Activated T-helper 1 cell treated with anti-CD3 and anti-CD28 coated beads, Interleukin-12 subunit alpha, Interleukin-12 subunit beta, Interleukin-2, Interleukin-4 antibody, amounts not matched to agents 30 ng/mL and 10 ng/mL and 1 ng/mL, durations not matched to agents 14 hours and 24 hours and 36 hours (primary cell): ENCODE data around the gene GLRB. TPM values are rescaled to one million over a fixed set of nuclear protein-coding genes. Genes with fewer than 3 reads are reported as not detected.
"Not testable (repeated sequence)": the region's sequence is repeated elsewhere in the genome, so short reads cannot be mapped to it uniquely, and the experiment has no call there.

Experiments used
- DNase-seq: peaks from one replicate; pipeline ENCODE4 v3.0.0; 2021; ENCODE audit warnings: low spot score
- H3K27ac Mint-ChIP-seq: one replicate; pipeline ENCODE4 v1.8.0; 2021; ENCODE audit warnings: mild to moderate bottlenecking, mixed read lengths
- H3K27me3 Mint-ChIP-seq: one replicate; pipeline ENCODE4 v1.8.0; 2022; ENCODE audit warnings: mild to moderate bottlenecking, moderate library complexity, mixed read lengths; ENCODE audit not compliant: insufficient read depth
- H3K36me3 Mint-ChIP-seq: one replicate; pipeline ENCODE4 v1.8.0; 2021; ENCODE audit warnings: low read depth, mixed read lengths
- H3K4me1 Mint-ChIP-seq: one replicate; pipeline ENCODE4 v1.8.0; 2021; ENCODE audit warnings: low read depth, mixed read lengths
- H3K4me3 Mint-ChIP-seq: one replicate; pipeline ENCODE4 v1.8.0; 2021; ENCODE audit warnings: mild to moderate bottlenecking, moderate library complexity, mixed read lengths
- H3K9me3 Mint-ChIP-seq: one replicate; pipeline ENCODE4 v1.8.0; 2021; ENCODE audit warnings: mixed read lengths
- intact Hi-C: fragments of 100-400 bp; cut with micrococcal nuclease; formaldehyde crosslinking; loops from one replicate; pipeline ENCODE4 v1.15.1; 2024
- total RNA-seq: library from RNA; stranded (reverse); gene quantifications from 2 replicates; pipeline ENCODE4 v1.2.3, GENCODE V29; 2022

GLRB gene
- total RNA-seq: not detected in 2 replicates

DNA sequence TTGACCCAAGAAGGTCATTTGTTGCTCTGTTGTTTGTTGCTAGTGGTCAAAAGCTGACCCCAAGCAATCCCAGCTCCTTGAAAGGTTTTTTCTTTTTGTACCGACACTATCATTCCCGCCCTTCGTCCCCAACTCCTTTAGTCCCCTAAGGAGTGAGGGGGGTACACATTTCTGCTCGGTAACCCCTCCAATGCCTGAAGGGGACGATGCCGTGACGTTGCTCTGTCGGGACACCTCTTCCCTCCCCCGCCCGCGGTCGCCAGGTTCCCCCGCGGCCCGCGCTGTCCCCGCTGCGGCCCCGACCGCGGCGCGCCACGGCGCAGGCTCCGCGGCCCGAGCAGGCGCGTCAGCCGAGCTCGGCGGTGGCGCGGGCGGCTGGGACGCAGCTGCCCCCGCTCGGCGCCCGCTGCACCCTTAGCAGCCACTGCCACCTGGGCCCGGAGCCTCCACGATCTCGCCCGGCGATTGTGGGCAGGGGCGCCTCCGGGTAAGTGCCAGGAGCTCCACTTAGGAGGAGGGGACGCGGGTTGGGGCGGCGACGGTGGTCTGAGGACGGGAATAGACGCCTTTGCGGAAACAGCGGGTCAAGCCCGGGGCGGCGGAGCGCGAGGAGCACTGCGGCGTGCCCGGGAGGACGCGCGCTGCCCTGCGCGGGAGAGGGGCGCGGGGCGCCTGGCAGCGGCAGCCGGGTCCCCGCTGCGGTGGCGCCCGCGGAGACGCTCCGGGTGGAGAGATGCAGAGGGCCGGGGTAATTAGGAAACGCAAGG, at the start of gene GLRB:
Gene GLRB (plus strand): TSS at position 340 of the 767 bp plus-strand sequence. CDS start 1,875 bp downstream, outside the sequence.
- no peak for DNase-seq
- Mint-ChIP-seq H3K4me1 (no peaks in the 10 kb centered on the region), H3K27ac (no peak within 1 kb of the TSS), H3K9me3 (no peaks in the 10 kb centered on the region), H3K4me3 (no peak within 1 kb of the TSS), H3K36me3 (peaks cover 2% of the 10 kb centered on the region), H3K27me3 (peaks cover 22% of the 10 kb centered on the region)
- intact Hi-C loops: no loop called here

DNA sequence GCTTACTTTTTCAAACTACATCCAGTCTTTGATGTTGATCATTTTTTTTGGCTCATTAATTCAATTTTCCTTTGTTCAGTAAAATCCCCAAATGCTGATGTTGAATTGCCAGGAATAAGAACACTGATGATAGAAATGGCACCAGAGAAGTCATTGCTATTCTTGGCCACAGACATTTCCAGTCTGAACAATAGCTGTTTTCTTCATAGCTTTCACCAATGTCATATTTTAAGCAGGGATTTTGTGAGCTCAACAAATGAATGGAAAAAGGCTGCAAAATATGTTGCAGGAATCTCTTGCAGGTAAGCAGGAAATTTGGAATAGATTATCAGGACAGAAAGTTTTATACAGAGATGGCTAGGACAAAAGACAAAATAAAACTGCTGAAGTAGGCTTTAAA, 40.5 kb upstream of the GLRB start:
- Mint-ChIP-seq H3K36me3 (no peaks in the 10 kb centered on the region), H3K27me3 (no peaks in the 10 kb centered on the region), H3K9me3 (no peaks in the 10 kb centered on the region), H3K27ac (no peak overlapping the region), H3K4me3 (no peak overlapping the region), H3K4me1 (no peaks in the 10 kb centered on the region)
- no peak for DNase-seq
- intact Hi-C loops: no loop called here

DNA sequence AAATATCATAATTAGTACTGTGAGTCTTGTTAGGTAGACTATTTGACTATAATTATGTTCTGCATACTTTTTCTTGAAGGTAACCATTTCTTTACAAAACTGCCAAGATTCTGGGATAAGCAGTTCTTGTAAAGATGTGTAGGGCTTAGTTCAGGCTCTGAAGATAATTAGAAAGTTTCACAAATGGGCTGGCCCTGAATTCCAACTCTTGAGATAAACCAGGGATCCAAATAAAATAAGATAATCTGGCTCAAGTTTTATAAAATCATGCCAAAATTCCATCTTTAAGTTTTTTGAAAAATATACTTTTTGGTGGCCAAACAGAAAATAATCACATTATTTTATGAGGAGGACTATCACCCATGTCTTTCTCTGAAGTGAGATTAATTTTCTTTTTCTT, 35.5 kb upstream of the GLRB start:
- Mint-ChIP-seq H3K27me3 (no peaks in the 10 kb centered on the region), H3K27ac (no peak overlapping the region), H3K4me3 (no peak overlapping the region), H3K4me1 (no peaks in the 10 kb centered on the region), H3K9me3 (no peaks in the 10 kb centered on the region), H3K36me3 (no peaks in the 10 kb centered on the region)
- no peak for DNase-seq
- intact Hi-C loops: no loop called here

DNA sequence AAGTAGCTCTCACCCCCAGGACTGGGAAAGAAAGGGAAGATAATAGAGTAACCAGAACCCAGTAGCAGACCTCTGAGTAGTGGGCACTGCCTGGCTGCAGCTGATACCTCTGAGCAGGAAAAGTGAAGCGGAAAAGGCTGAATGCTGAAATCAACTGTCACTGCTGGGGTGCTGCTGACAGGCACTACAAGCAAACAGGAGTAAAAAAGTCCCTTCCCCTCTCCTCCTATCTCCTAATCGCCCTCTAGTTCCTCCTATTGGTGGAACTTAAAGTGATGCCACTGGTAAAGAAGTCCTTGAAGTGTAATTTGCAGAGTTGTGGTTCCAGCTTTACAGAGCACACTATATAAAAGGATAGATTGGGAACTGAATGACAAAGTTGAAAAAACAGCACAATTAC, 32.8 kb upstream of the GLRB start:
- H3K9me3 Mint-ChIP-seq: no peaks in the 10 kb centered on the region
- H3K27me3 Mint-ChIP-seq: no peaks in the 10 kb centered on the region
- H3K4me3 Mint-ChIP-seq: no peak overlapping the region
- no peak for DNase-seq
- H3K36me3 Mint-ChIP-seq: no peaks in the 10 kb centered on the region
- intact Hi-C loops: no loop called here
- H3K27ac Mint-ChIP-seq: no peak overlapping the region
- H3K4me1 Mint-ChIP-seq: no peaks in the 10 kb centered on the region

DNA sequence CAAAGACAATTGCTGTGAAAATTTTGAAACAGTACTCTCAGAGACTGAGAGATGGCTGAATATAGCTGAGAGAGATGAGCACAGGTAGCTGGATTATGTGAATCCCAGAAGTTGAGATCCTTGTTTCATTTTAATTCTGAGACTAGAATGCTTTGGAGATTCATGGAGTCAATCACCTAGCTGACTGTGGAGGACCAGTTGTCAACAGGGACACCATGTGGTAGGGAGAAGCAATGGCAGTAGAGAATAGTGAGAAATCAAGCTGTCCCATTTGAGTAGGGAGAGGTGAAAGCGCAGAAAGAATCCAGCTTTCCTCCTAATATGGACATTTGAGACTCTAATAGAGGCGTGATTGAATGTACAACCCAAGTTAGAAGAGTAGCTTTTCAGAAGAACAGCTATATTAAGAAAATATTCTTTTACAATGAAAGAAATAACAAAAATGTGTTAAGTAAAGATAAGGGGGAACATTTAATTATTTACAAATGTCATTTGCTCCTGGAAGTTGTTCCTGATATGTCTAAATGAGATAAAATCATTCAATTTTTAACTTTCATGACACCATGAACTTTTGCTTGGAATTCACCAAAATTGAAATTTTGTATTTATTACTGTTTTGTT, 30.3 kb upstream of the GLRB start:
- Mint-ChIP-seq H3K4me1 (no peaks in the 10 kb centered on the region), H3K9me3 (no peaks in the 10 kb centered on the region), H3K36me3 (no peaks in the 10 kb centered on the region), H3K27ac (no peak overlapping the region), H3K27me3 (no peaks in the 10 kb centered on the region), H3K4me3 (no peak overlapping the region)
- no peak for DNase-seq
- intact Hi-C loops: no loop called here

DNA sequence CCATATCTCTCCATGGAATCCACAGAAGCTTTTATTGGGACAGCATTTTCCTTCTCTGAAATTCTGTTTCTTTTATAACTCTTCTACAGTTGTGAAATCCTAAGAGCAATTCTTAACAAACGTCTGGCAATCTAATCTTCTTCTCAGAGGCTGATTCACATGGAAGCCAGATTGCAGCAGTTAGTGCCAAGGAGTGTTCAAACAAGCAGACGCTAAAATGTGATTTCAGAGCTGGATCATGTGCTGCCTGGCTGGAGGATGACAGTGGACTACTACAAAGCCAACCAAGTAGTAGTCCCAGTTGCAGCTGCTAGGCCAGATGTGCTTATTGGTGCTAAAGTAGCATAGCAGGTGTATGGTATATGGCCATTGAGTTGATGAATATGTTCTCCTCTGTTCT, 27.7 kb upstream of the GLRB start:
- Mint-ChIP-seq H3K27ac (no peak overlapping the region), H3K36me3 (no peaks in the 10 kb centered on the region), H3K4me1 (no peaks in the 10 kb centered on the region), H3K27me3 (no peaks in the 10 kb centered on the region), H3K9me3 (no peaks in the 10 kb centered on the region), H3K4me3 (no peak overlapping the region)
- DNase-seq: no peak
- intact Hi-C loops: no loop called here

DNA sequence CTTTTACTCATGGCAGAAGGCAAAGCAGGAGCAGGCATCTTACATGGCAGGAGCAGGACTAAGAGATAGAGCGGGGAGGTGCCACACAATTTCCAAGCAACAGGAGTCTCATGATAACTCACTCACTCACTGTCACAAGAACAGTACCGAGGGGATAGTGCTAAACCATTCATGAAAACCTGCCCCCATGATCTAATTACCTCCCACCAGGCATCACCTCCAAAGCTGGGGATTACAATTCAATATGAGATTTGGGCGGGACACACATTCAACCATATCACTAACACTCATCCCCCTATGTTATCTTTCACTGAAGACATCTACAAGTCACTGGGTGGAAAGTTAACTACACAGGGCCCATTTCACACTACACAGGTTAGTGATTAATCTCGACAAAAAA, 25.4 kb upstream of the GLRB start:
- DNase-seq: no peak
- no peaks in the 10 kb centered on the region for H3K27me3 Mint-ChIP-seq
- H3K4me3 Mint-ChIP-seq: no peak overlapping the region
- no peaks in the 10 kb centered on the region for H3K36me3 Mint-ChIP-seq
- intact Hi-C loops: no loop called here
- H3K27ac Mint-ChIP-seq: no peak overlapping the region
- no peaks in the 10 kb centered on the region for H3K9me3 Mint-ChIP-seq
- H3K4me1 Mint-ChIP-seq: no peaks in the 10 kb centered on the region

DNA sequence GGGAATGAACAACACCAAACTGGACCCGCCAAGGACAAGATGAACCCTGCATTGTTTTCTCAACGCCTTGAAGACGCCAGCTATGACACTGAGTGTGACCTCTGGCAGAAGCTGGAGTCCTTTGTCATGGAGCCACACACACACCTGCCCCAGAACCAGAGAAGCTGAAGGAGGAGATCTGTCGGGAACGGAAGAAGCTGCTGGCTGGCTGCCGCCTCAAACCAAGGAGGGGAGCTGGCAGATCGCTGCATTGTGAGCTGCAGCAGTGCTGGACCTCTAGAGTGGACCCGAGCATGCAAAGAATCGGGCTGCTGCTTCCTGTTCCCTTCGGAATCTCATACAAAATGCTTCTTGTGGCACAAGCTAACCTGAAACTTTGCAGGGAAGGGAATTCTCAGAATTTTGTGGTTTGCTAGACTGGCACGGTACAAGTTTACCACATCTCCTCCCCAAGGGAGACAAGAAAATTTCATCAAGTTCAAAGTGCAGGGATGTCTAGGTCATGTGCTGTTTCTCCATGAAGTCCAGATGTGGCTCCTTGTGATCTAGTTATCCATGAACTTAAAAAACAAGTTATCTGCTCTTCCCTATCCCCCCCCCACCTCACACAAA, 23.4 kb upstream of the GLRB start:
- Mint-ChIP-seq H3K4me3 (no peak overlapping the region), H3K4me1 (no peaks in the 10 kb centered on the region), H3K27me3 (no peaks in the 10 kb centered on the region), H3K9me3 (no peaks in the 10 kb centered on the region), H3K36me3 (no peaks in the 10 kb centered on the region), H3K27ac (no peak overlapping the region)
- intact Hi-C loops: no loop called here
- no peak for DNase-seq

DNA sequence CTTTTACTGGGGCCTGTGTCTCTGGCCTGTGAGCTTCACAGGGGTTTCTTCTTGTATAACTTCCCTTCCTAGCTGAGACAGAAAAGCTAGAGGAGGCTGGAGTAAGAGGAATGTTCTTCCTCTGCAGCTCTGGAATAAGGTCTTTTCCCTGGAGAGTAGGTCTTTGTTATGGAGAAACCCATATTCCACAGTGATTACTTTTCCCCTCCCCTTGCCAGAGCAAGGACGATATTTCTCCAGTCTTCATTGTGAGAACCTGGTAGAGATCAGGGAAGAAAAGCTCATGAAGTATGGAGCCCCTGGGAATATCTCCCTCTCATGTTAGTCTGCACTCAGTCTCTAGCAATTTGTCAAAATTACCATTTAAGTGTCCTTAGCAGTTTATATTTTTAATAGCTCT, 18.7 kb upstream of the GLRB start:
- Mint-ChIP-seq H3K27ac (no peak overlapping the region), H3K4me3 (no peak overlapping the region), H3K9me3 (no peaks in the 10 kb centered on the region), H3K36me3 (no peaks in the 10 kb centered on the region), H3K4me1 (no peaks in the 10 kb centered on the region), H3K27me3 (no peaks in the 10 kb centered on the region)
- no peak for DNase-seq
- intact Hi-C loops: no loop called here

DNA sequence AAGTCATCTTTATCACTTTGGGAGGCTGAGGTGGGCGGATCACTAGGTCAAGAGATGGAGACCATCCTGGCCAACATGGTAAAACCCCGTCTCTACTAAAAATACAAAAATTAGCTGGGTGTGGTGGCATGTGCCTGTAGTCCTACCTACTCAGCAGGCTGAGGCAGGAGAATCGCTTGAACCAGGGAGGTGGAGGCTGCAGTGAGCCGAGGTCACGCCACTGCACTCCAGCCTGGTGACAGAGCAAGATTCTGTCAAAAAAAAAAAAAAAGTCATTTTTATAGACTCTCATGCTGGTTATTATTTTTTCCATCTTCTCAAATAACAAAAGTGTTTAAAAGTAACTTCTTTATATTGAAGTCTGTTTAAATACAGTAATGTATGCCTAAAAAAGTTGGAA, 17.1 kb upstream of the GLRB start:
- DNase-seq, H3K4me1 Mint-ChIP-seq, intact Hi-C loops, H3K36me3 Mint-ChIP-seq, H3K27ac Mint-ChIP-seq, H3K9me3 Mint-ChIP-seq, H3K4me3 Mint-ChIP-seq, H3K27me3 Mint-ChIP-seq: not testable (repeated sequence)

DNA sequence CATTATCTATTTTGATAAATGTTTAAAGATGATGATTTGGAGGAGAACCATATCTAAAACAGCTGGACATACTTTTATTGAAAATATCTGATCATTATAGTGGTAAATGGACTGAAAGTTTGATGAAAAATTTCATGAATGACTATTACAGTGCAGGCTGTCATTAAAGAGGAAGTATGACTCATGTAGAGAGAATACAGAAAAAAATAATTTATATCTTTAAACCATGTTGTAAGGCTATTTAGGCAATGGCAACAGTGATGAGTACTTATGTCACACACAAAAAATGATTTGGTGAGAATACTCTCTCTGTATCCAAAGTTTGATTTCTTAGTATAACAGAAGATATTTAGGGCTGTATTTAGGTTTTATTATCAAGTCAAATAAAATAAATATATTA, 3.9 kb upstream of the GLRB start:
- H3K27ac Mint-ChIP-seq: no peak overlapping the region
- no peak for DNase-seq
- intact Hi-C loops: no loop called here
- no peak overlapping the region for H3K4me3 Mint-ChIP-seq
- peaks cover 2% of the 10 kb centered on the region for H3K36me3 Mint-ChIP-seq
- no peaks in the 10 kb centered on the region for H3K4me1 Mint-ChIP-seq
- no peaks in the 10 kb centered on the region for H3K9me3 Mint-ChIP-seq
- H3K27me3 Mint-ChIP-seq: peaks cover 22% of the 10 kb centered on the region

DNA sequence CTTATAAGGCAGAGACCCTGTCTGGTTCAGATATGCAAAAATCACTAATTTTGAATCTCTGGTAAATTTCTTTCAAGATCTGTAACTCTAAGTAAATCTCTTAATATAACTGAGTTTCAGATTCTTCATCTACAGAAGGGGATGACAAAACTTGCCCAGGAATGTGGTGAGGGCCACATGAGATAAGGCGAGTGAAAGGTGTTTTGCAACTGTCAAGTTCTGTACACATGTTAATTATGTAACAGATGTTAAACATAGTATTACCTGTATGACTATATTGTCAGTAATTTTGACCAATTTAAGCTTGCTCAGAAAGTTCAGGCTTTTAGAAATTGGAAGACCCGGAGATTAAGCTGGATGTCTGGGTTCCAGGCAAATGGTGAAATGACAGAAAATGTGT, 549 bp upstream of the GLRB start:
- H3K27ac Mint-ChIP-seq: no peak overlapping the region
- no peaks in the 10 kb centered on the region for H3K9me3 Mint-ChIP-seq
- H3K4me1 Mint-ChIP-seq: no peaks in the 10 kb centered on the region
- H3K27me3 Mint-ChIP-seq: peaks cover 22% of the 10 kb centered on the region
- peaks cover 2% of the 10 kb centered on the region for H3K36me3 Mint-ChIP-seq
- intact Hi-C loops: no loop called here
- no peak for DNase-seq
- H3K4me3 Mint-ChIP-seq: no peak overlapping the region

DNA sequence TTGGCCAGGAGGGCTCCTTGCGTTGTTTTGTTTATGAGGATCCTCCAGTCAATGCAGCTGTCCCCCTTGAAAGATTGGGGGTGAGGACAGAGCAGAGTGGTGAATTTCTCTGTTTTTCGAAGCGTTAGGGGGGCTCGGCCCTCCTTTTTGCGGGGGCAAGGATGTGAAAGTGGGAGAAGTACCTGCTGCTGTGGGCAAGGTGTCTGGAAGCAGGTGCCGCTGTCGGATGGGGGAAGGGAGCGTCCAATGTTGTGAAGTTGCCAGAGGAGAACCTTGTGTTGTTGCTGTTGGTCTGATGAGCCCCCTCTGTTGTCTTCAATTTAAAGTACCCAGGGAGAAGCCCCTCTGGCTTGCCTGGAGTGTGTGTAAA, 613 bp downstream of the GLRB start:
- Mint-ChIP-seq H3K36me3 (peaks cover 2% of the 10 kb centered on the region), H3K27me3 (peaks cover 22% of the 10 kb centered on the region), H3K9me3 (no peaks in the 10 kb centered on the region), H3K27ac (no peak overlapping the region), H3K4me1 (no peaks in the 10 kb centered on the region), H3K4me3 (no peak overlapping the region)
- intact Hi-C loops: no loop called here
- no peak for DNase-seq
